NCI-H526 treated with DMSO at 0.1 percent for 48 hours (cell line): ENCODE data around the gene KIDINS220.

Experiments
- DNase-seq: peaks from one replicate; lab custom pipeline; 2025; lab: John Stamatoyannopoulos, UW

KIDINS220 gene

DNA sequence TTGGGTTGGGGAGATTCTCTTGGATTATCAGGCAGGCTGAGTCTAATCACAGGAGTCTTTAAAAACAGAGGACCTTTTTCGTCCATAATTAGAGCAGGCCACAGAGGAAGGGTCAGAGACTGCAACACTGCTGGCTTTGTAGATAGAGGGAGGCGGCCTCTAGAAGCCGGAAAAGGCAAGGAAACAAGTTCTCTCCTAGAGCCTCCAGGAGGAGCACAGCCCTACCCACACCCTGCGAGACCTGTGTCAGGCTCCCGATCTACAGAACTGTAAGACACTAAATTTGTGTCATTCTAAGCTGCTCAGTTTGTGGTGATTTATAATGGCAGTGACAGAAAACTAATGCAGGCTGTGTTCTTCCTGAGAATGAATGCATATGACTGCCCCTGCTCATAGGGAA lies 140.2 kb downstream of the KIDINS220 start:
- DNase-seq: no peak

DNA sequence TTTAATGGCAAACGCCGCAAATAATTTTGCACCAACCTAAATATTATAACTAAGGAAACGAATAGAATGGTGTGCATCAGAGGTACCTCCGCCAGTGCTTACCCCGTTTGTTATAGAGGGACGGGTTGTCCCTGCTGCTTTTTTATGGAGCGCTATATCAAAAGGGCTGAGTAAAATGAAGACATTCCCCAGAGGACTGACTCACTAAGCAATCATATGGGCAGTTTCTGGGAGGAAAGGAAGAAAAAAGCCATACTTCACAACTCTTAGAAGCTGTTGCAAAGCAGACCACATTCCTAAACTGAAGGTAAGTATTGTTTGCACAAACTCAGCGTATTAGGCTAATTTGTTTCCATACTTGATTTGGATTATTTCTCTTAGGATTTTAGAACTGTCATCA lies 142.7 kb downstream of the KIDINS220 start:
- DNase-seq: no peak

DNA sequence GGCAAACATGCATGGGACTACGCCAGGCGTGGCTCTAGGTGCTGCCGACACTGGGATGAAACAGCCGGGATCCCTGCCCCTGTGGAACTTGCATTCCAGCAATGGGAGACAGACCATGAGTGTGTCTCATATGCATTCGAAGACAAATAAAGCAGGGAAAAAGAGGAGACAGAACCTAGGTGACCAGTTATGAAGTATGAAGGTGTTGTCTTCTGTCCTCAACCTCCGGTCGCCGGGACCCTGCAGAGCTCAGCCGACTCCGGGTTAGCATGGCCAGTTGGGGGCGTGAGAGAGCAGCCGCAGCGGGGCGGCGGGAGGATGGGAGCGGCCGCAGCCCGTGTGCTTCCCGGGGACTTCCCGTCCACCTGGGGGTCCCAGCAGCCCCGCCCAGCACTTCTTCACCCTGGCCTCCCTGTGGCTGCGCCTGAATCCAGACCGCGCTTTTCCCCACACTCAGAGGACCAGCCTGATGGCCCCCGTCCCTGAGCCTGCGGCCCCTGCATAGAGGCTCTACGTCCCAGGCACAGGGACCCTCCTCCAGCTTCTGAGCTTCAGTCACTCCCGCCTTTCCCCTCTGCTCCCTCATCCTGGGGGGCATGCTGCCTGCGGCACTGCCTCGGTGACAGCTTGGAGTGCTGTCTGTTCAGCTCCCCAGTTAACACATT lies 144.1 kb downstream of the KIDINS220 start:
- DNase-seq: peak; percentile 52

DNA sequence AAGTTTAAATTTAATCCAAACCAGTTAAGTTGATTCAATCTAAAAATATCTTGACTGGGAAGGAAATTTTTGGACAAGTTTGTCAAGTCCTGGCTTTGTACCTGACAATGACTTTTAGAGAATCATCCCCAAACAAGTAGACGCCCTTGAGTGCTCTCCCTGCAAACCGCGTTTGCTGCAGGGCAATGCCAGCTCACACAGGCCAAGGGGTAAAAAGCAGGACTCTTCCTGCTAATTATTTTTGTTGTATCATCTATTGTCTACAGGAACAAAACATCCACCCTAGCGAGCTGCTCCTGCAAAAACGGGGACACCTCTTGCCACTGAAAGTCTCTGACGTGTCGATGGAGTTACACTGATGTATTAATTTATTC lies 144.6 kb downstream of the KIDINS220 start:
- DNase-seq: no peak

DNA sequence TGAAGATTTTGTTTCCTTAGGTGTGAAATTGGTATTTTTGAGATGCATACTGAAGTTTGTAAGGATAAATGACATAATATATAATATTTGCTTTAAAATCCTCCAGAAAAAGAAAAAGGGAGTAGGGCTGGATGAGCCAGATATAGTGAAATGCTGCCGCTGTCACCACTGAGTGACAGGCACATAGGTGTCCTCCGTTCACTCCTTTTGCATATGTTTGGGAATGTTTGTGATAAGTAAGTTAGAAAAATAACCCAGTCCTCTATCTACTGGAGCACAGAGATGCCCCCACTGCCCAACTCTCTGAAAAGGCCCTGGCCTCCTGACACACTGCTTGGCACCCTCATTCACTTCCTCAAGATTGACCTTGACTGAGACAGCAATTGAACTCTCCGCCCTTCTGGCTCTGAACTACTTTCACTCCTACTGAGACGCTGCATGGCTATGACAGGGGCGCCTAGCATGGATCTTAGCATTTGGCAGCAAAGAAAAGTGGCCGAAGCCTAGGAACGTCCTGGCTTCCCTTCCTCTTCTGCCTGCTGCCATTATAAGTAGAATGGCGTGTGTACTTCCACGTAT lies 145.5 kb downstream of the KIDINS220 start:
- no peak for DNase-seq

DNA sequence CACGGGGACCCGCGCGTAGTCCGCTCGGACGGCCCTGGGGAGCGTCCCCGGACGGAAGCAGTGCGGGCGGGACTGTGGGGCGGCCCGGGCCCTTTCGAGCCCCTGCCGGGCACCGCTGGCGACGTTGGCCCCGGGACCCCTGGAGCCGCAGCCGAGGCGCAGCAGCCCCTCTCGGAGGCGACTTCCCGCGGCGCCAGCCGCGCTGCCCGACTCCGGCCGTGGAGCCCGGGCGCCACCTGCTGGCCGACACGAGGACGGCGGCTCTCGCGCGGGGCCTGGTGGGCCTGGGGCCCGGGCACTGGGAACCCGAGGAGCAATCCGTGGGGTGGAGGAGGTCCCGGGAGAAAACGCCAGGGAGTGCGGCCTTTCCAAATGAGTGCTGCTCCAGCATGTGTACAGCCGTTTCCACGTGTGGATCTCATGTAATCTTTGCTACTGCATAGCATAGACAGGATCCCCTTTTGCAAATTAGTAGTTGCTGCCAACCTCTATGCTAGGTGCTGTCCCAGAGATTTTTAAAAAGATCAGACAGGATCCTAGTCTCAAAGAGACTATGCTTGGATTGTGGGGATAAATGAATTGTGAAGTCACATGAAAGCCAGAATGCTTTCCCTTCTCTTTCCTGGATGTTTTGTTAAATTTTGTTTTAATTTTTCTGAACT lies 151.6 kb downstream of the KIDINS220 start:
- peak; percentile 35 for DNase-seq

DNA sequence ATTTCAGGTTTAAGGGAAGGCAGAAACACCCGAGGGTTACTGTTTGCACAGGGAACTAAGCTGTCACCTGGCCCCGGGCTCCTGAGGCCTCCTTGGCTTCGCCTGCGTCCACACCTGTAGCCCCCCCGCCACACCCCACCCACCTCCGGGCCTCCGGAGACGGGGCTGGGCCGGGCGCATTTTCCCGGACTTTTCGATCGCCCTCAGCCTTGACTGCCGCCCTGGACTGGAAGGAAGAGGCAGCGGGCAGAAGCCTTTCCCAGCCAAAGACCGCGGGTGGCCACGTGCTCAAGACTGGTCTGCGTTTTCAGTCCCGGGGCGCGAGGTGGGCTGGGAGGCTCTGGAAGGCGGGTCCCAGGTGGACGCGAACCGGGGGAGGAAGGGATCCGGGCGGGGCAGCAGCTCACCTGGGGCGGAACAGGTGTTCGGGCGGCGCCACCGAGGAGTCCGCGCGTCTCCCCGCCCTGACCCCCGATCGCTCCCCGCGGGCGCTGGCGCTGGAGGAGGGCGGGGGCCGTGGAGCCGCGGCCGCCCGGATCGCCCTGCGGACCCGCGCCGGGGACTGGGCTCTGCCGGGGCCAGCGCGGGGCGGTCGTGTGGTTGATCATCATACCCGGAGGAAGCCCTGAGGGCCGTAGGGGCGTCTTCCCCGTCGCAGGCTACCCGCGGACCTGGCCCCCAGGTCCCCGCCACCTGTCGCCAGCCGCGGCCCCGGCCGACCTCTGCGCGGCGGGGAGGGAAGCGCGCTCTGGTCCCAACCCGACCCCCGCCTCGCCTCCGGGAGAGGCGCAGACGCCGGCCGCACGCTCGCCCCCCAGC lies 152.3 kb downstream of the KIDINS220 start:
- peak; percentile 77 for DNase-seq

DNA sequence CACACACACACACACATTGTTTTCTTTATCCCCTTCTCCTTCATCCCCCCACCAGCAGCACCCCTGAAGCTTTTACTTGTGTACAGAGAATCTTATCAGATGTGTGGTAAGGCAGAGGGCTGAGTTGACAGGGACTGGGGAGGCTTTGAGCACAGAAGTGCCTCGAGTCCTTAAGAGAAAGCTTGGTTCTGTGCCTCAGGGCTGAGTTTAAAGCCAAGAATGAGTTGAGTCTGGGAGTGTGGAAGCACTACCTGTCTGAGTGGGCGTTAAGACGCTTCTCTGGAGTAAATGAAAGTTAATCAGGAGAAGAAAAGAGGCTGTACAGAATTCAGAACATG lies 152.9 kb downstream of the KIDINS220 start:
- no peak for DNase-seq

DNA sequence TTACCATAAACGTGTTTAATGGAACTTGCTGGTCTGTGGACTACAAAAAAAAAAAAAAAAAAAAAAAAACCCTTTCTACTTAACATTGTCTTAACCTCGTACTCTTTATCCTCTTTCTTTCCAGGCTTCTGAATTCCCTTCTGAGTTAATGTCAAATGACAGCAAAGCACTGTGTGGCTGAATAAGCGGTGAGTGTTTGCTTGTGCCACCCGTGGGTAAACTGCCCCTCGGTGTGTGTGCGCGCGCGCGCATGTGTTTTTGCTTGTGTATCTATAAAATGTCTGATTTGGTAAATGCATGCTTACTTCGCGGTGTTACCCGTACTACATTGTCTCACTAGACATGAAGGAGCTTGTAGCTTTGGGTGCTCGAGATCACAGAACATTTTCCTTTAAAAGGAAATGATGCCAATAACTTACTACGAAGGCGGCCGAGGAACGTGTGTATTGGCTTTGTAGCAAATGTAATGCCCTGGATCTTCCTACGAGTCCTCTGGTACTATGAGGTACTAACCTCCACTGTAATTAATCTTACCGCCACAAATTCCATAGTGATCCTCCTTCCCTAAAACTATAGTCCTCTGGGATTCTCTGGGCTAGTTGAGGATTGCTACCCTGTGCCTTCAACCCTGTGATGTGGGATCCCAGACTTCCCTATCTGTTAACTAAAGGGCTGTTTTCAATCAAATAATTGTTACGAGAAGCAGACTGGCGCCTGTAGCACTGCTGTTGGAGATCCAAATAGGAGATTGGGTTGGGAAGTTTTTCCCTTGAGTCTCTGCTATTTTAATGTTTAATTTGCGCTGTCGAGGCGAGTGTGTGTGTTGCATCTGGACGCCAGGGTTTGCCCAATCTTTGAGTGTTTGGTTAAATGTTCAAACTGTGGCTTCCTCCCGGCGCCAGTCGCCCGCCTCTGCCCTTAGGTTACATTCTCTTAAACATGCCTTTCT lies 154.4 kb downstream of the KIDINS220 start:
- peak; percentile 54 for DNase-seq

DNA sequence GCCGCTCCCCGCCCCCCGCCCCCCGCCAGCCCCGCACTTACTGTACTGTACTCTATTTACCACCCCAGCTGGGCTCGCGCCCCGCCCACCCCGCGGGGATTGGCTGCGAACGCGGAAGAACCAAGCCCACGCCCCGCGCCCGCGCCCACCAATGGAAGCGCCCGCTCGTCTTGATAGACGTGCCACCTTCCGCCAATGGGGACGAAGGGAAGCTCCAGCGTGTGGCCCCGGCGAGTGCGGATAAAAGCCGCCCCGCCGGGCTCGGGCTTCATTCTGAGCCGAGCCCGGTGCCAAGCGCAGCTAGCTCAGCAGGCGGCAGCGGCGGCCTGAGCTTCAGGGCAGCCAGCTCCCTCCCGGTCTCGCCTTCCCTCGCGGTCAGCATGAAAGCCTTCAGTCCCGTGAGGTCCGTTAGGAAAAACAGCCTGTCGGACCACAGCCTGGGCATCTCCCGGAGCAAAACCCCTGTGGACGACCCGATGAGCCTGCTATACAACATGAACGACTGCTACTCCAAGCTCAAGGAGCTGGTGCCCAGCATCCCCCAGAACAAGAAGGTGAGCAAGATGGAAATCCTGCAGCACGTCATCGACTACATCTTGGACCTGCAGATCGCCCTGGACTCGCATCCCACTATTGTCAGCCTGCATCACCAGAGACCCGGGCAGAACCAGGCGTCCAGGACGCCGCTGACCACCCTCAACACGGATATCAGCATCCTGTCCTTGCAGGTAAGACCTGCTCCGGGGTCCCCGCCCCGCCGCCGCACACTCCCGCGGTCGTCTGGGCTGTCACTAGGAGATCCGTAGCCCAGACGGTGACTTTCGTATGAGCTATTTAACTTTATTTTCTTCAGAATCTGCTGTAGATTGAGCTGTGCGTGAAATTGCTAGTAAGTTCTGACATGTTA lies 155.4 kb downstream of the KIDINS220 start, which contains the start of gene ID2:
Gene ID2 (plus strand): TSS at position 271 of the 907 bp plus-strand sequence. CDS start 110 bp downstream, at position 381.
- DNase-seq: peak; percentile 96

DNA sequence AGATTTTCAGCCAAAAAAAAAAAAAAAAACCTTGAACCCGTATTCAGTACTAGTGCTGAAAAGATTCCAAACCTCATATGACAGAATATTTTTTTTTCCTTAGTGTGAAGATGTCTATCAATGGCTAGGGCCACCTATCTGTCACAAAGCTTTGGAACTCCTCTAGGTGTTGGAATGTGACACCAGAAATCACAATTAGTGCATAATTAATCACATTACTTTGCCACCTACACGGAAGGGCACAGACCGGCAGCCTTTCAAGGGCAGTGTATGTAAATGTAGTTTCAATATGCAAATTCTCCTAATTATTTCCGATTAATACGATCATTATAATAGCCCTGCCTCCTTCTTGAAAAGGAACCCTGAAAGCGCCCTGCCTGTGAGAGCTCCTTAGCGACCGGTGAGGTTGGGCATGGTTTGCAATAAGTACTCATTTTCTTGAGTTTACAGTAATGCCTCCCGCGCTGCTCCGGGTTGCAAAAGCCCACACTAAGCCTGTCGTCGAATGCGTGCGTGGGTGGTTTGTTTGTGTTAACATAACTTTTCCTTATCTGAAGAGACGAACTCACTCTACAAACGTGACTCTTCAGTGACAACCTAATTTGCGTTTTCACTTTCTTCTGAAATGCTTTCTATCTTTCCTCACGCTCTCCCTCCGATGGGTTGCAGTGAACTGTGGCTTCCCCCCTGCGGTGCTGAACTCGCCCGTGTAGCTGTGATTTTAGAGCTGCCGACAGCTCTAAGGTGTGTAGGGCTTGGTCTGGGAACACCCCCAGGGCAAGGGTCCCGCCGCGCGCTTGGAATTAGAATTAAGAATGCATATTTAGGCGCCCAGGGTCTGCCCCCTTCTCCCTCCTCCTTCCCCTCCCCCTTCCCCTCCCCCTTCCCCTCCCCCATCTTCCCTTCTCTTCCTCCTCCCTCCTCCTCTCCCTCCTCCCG lies 156.3 kb downstream of the KIDINS220 start:
- DNase-seq: peak; percentile 78

DNA sequence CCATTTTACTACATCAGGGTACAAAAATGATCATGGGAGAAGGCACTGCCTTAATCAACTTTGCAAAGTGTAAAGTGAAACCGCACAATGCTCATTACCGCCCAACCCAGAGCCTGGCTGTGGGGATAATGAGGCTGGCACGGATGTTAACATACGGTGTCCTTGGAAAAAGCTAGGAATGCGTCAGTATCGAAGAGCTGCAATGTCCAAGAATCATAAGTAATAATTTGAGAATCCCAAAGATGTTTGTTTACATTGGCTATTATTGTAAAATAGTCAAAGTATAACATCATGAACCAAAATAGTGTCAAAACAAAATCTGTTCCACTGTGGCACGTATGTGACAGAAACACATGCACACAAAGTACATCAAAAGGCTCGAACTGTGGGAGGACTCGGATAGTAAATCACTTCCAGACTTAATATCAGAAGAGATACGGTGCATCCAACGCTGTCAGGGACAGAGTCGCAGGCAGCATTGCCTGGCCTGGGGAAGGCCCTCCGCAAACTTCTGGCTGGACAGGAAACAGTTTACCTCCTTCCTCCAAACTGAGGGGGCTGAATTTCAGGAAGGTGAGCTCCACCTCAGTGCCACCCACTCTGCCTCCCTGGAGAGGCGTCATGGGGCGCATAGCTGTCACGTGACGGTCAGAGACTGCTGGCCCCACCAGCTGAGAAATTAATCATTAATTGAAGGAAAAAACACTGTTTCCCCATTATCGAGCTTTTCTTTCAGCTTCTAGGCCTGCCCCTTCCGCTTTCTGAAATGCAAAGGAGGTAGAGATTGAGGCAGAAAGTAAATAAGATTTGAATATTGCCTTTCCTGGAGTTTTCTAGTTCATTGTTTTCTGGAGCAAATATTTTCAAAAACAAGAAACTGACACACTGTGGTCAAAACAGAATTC lies 157.3 kb downstream of the KIDINS220 start:
- DNase-seq: peak; percentile 52

DNA sequence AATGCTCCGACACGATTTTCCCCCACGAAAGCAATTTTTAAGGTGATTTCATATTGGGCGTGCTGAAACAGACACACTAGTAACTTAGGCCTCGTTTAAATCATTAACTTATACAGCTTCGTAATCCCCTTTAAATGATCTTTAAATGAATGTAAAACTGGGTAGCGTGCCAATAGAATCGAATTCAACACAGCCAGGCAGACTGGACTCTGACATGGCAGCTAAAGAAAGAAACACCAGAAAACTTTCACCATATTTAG lies 157.9 kb downstream of the KIDINS220 start:
- no peak for DNase-seq
